H9 (cell line): ENCODE results near the gene UBE3B. TPM values are rescaled to one million over a fixed set of nuclear protein-coding genes. Genes with fewer than 3 reads are reported as not detected.

Source experiments
- DNase-seq: peaks from one replicate; pipeline ENCODE4 v3.0.0-alpha.2; 2017
- H2AFZ ChIP-seq: one replicate; pipeline ENCODE4 v1.6.1; 2013; ENCODE audit warnings: mild to moderate bottlenecking, low read length, control low read depth, moderate library complexity
- H2AK5ac ChIP-seq: 2 replicates; pipeline ENCODE4 v1.6.1; 2013; ENCODE audit warnings: low read length, control low read depth, mixed read lengths; ENCODE audit not compliant: insufficient read length
- H2BK120ac ChIP-seq: one replicate; pipeline ENCODE4 v1.6.1; 2013; ENCODE audit warnings: low read depth, mild to moderate bottlenecking, low read length, control low read depth, inconsistent platforms; ENCODE audit not compliant: poor library complexity, severe bottlenecking
- H2BK12ac ChIP-seq: 2 replicates; pipeline ENCODE4 v1.6.1; 2013; ENCODE audit warnings: low read length, control low read depth, mixed read lengths, low read depth; ENCODE audit not compliant: insufficient read length
- H2BK15ac ChIP-seq: 2 replicates; pipeline ENCODE4 v1.6.1; 2013; ENCODE audit warnings: low read depth, low read length, control low read depth
- H2BK20ac ChIP-seq: one replicate; pipeline ENCODE4 v1.6.1; 2013; ENCODE audit warnings: low read depth, mild to moderate bottlenecking, low read length, control low read depth, inconsistent platforms; ENCODE audit not compliant: poor library complexity, severe bottlenecking
- H2BK5ac ChIP-seq: 2 replicates; pipeline ENCODE4 v1.6.1; 2013; ENCODE audit warnings: low read length, control low read depth, mixed read lengths; ENCODE audit not compliant: insufficient read length
- H3K14ac ChIP-seq: 2 replicates; pipeline ENCODE4 v1.6.1; 2013; ENCODE audit warnings: low read length, control low read depth; ENCODE audit not compliant: insufficient read depth
- H3K18ac ChIP-seq: 2 replicates; pipeline ENCODE4 v1.6.1; 2013; ENCODE audit warnings: low read depth, mild to moderate bottlenecking, mixed read lengths, low read length, control low read depth; ENCODE audit not compliant: insufficient read length
- H3K23ac ChIP-seq: 2 replicates; pipeline ENCODE4 v1.6.1; 2013; ENCODE audit warnings: low read length, control low read depth, mixed read lengths, low read depth; ENCODE audit not compliant: insufficient read length
- H3K23me2 ChIP-seq: 2 replicates; pipeline ENCODE4 v1.6.1; 2013; ENCODE audit warnings: low read depth, mild to moderate bottlenecking, mixed read lengths, low read length, control low read depth; ENCODE audit not compliant: insufficient read length, poor library complexity, severe bottlenecking
- H3K27ac ChIP-seq: 2 replicates; pipeline ENCODE4 v1.5.1; 2013; ENCODE audit warnings: low read length, control low read depth, mixed read lengths, low read depth; ENCODE audit not compliant: insufficient read length
- H3K27me3 ChIP-seq: 2 replicates; pipeline ENCODE4 v1.6.1; 2013; ENCODE audit warnings: low read length, control low read depth, inconsistent platforms; ENCODE audit not compliant: insufficient read depth
- H3K4ac ChIP-seq: 2 replicates; pipeline ENCODE4 v1.6.1; 2013; ENCODE audit warnings: low read depth, mild to moderate bottlenecking, control low read depth, inconsistent platforms, low read length, moderate library complexity
- H3K4me1 ChIP-seq: 2 replicates; pipeline ENCODE4 v1.6.1; 2013; ENCODE audit warnings: low read length, control low read depth, inconsistent platforms; ENCODE audit not compliant: insufficient read depth
- H3K4me2 ChIP-seq: 2 replicates; pipeline ENCODE4 v1.6.1; 2013; ENCODE audit warnings: low read length, control low read depth, mixed read lengths; ENCODE audit not compliant: insufficient read length, insufficient read depth
- H3K56ac ChIP-seq: 2 replicates; pipeline ENCODE4 v1.6.1; 2013; ENCODE audit warnings: low read depth, mild to moderate bottlenecking, mixed read lengths, low read length, control low read depth; ENCODE audit not compliant: insufficient read length
- H3K79me1 ChIP-seq: 2 replicates; pipeline ENCODE4 v1.6.1; 2013; ENCODE audit warnings: low read depth, mild to moderate bottlenecking, moderate library complexity, low read length, control low read depth, inconsistent platforms; ENCODE audit not compliant: insufficient read depth, poor library complexity, severe bottlenecking
- H3K79me2 ChIP-seq: 2 replicates; pipeline ENCODE4 v1.6.1; 2013; ENCODE audit warnings: low read length, control low read depth, inconsistent platforms; ENCODE audit not compliant: insufficient read depth
- H3K9ac ChIP-seq: 2 replicates; pipeline ENCODE4 v1.6.1; 2013; ENCODE audit warnings: low read length, control low read depth, mixed read lengths; ENCODE audit not compliant: insufficient read length; ENCODE audit errors: extremely low read depth
- H3K9me3 ChIP-seq: one replicate; pipeline ENCODE4 v1.6.1; 2013; ENCODE audit warnings: low read depth, low read length, inconsistent platforms; ENCODE audit not compliant: control insufficient read depth
- H3T11ph ChIP-seq: one replicate; pipeline ENCODE4 v1.6.1; 2013; ENCODE audit warnings: mild to moderate bottlenecking, low read length, control low read depth, inconsistent platforms
- H4K20me1 ChIP-seq: one replicate; pipeline ENCODE4 v1.6.1; 2013; ENCODE audit not compliant: control insufficient read depth, insufficient read length, insufficient read depth
- H4K5ac ChIP-seq: 2 replicates; pipeline ENCODE4 v1.6.1; 2013; ENCODE audit warnings: low read depth, mild to moderate bottlenecking, mixed read lengths, low read length, control low read depth; ENCODE audit not compliant: insufficient read length
- H4K8ac ChIP-seq: replicated peaks from 2 replicates; pipeline ENCODE4 v1.6.1; 2013; ENCODE audit warnings: low read length, control low read depth, mixed read lengths, low read depth; ENCODE audit not compliant: insufficient read length
- H4K91ac ChIP-seq: 2 replicates; pipeline ENCODE4 v1.6.1; 2013; ENCODE audit warnings: low read depth, mild to moderate bottlenecking, moderate library complexity, mixed read lengths, low read length, control low read depth; ENCODE audit not compliant: insufficient read length
- H3K27ac Mint-ChIP-seq, 3 experiments: 2 replicates in 2 of 3; 3 replicates in 1 of 3; pipeline ENCODE4 v1.8.0; 2020 to 2021; ENCODE audit warnings: mixed read lengths in 3 of 3, mild to moderate bottlenecking in 1 of 3, moderate library complexity in 1 of 3
- H3K27me3 Mint-ChIP-seq: 2 replicates; pipeline ENCODE4 v1.8.0; 2021; ENCODE audit warnings: low read depth, mild to moderate bottlenecking, moderate library complexity, mixed read lengths
- H3K36me3 Mint-ChIP-seq, 3 experiments: 2 replicates in 2 of 3; 3 replicates in 1 of 3; pipeline ENCODE4 v1.8.0; 2020 to 2021; ENCODE audit warnings: low read depth in 3 of 3, mixed read lengths in 3 of 3; ENCODE audit not compliant: insufficient read depth in 1 of 3
- H3K4me1 Mint-ChIP-seq, 2 experiments: 2 replicates each; pipeline ENCODE4 v1.8.0; 2020; ENCODE audit warnings: mixed read lengths in 2 of 2
- H3K4me3 Mint-ChIP-seq, 2 experiments: 2 replicates in 1 of 2; 3 replicates in 1 of 2; pipeline ENCODE4 v1.8.0; 2020 to 2021; ENCODE audit warnings: mild to moderate bottlenecking in 2 of 2, mixed read lengths in 2 of 2, moderate library complexity in 1 of 2
- H3K9me3 Mint-ChIP-seq, 2 experiments: 2 replicates in 1 of 2; 3 replicates in 1 of 2; pipeline ENCODE4 v1.8.0; 2020; ENCODE audit warnings: mild to moderate bottlenecking in 2 of 2, mixed read lengths in 2 of 2, moderate library complexity in 1 of 2
- CTCF ChIP-seq: fragments of 200-600 bp; sonication (generic); conservative IDR thresholded peaks from 3 replicates; pipeline ENCODE4 v1.8.0; 2021; ENCODE audit warnings: antibody characterized with exemption, mild to moderate bottlenecking
- WGBS: extraction: QIAGEN DNeasy Blood & Tissue Kit; methylation state at CpG from one replicate; pipeline ENCODE4 v1.1.7; 2013; ENCODE audit warnings: missing lambda C conversion rate, low lambda C conversion rate, mixed read lengths; ENCODE audit not compliant: insufficient read length; ENCODE audit errors: extremely low coverage; 5-methylcytosine and 5-hydroxymethylcytosine counted together
- total RNA-seq: library from RNA; stranded (reverse); gene quantifications from 2 replicates; pipeline ENCODE4 v1.2.1, GENCODE V29; 2021

The UBE3B gene
- total RNA-seq, 1 experiment from 2014 or later, result 24.2 TPM

GRCh38 chr12:109466305-109466704 is 11.1 kb upstream of the UBE3B start:
- H3K36me3 Mint-ChIP-seq, result peaks cover 20 to 48% (median 37%) of the 10 kb centered on the region in 3 experiments; a peak in 6 of 7 replicates

More at GRCh38 chr12:109466305-109466704, 11.1 kb upstream of the UBE3B start:
- Histone ChIP-seq H3K14ac (no peak overlapping the region), H3K56ac (no peak overlapping the region), H3K4ac (no peak overlapping the region), H2BK120ac (no peak overlapping the region), H3K9ac (no peak overlapping the region), H4K20me1 (peaks cover 2% of the 10 kb centered on the region), H3K18ac (no peak overlapping the region), H4K5ac (no peak overlapping the region), H4K91ac (no peak overlapping the region), H3K9me3 (no peaks in the 10 kb centered on the region), H3K23me2 (no peaks in the 10 kb centered on the region), H2BK12ac (no peak overlapping the region), H4K8ac (no peak overlapping the region), H3K27me3 (no peaks in the 10 kb centered on the region), H3K79me1 (peaks cover 8% of the 10 kb centered on the region), H3K23ac (no peak overlapping the region), H2BK5ac (no peak overlapping the region), H2BK20ac (no peak overlapping the region), H3K27ac (no peak overlapping the region), H3K4me2 (no peak overlapping the region), H3K4me1 (peaks cover 17% of the 10 kb centered on the region), H2AFZ (no peak overlapping the region), H3T11ph (no peak overlapping the region), H2AK5ac (no peak overlapping the region), H2BK15ac (no peak overlapping the region), H3K79me2 (peaks cover 36% of the 10 kb centered on the region; the same call in 1 of the 2 replicates)
- DNase-seq, result no peak
- no CpG with 5 or more reads among the region's 2 CpGs for WGBS
- Mint-ChIP-seq H3K27me3 (no peaks in the 10 kb centered on the region), H3K4me1 (peaks cover 51 to 65% of the 10 kb centered on the region in 2 experiments), H3K4me3 (no peak overlapping the region), H3K9me3 (no peaks in the 10 kb centered on the region), H3K27ac (peak overlapping the region in 2 of 3 experiments; percentile 8 to 56; a peak in 2 of 7 replicates)
- no peak for TF ChIP-seq CTCF
